Mesenchymal stem cell (in vitro differentiated cells and primary cell): ENCODE data around the gene AGPAT2.
A peak's percentile ranks its signal among the peaks of the same experiment; 100 is the strongest.

Experiments
- DNase-seq: peaks from one replicate; pipeline ENCODE4 v3.0.0-alpha.2; 2013
- H2AFZ ChIP-seq: one replicate; pipeline ENCODE4 v1.6.1; 2013; ENCODE audit warnings: low read depth, mild to moderate bottlenecking, control low read depth, inconsistent platforms, low read length, moderate library complexity
- H2AK5ac ChIP-seq: 2 replicates; pipeline ENCODE4 v1.6.1; 2013; ENCODE audit warnings: low read length, moderate library complexity, mild to moderate bottlenecking, inconsistent platforms; ENCODE audit not compliant: severe bottlenecking
- H2BK120ac ChIP-seq: one replicate; pipeline ENCODE4 v1.6.1; 2013; ENCODE audit warnings: low read depth, mild to moderate bottlenecking, inconsistent platforms, low read length, moderate library complexity
- H2BK12ac ChIP-seq, 2 experiments: one replicate each; pipeline ENCODE4 v1.6.1; 2013; ENCODE audit warnings: inconsistent platforms in 2 of 2, low read length in 2 of 2, mild to moderate bottlenecking in 2 of 2, moderate library complexity in 2 of 2, control low read depth in 1 of 2
- H2BK15ac ChIP-seq: one replicate; pipeline ENCODE4 v1.6.1; 2013; ENCODE audit warnings: mild to moderate bottlenecking, low read depth, inconsistent platforms; ENCODE audit not compliant: poor library complexity, severe bottlenecking
- H2BK5ac ChIP-seq: 2 replicates; pipeline ENCODE4 v1.6.1; 2013; ENCODE audit warnings: low read depth, mild to moderate bottlenecking, low read length, control low read depth, inconsistent platforms; ENCODE audit not compliant: poor library complexity, severe bottlenecking
- H3K14ac ChIP-seq, 2 experiments: one replicate each; pipeline ENCODE4 v1.6.1; 2013; ENCODE audit warnings: inconsistent platforms in 2 of 2, low read length in 2 of 2, control low read depth in 1 of 2, mild to moderate bottlenecking in 1 of 2, moderate library complexity in 1 of 2
- H3K18ac ChIP-seq, 2 experiments: one replicate each; pipeline ENCODE4 v1.6.1; 2013; ENCODE audit warnings: inconsistent platforms in 2 of 2, low read length in 2 of 2, control low read depth in 1 of 2, low read depth in 1 of 2, mild to moderate bottlenecking in 1 of 2
- H3K23ac ChIP-seq, 2 experiments: one replicate each; pipeline ENCODE4 v1.6.1; 2013; ENCODE audit warnings: inconsistent platforms in 2 of 2, low read length in 2 of 2, mild to moderate bottlenecking in 2 of 2, moderate library complexity in 2 of 2, control low read depth in 1 of 2
- H3K27ac ChIP-seq: 2 replicates; pipeline ENCODE4 v1.5.1; 2013; ENCODE audit warnings: mild to moderate bottlenecking, moderate library complexity, low read length, control low read depth, inconsistent platforms; ENCODE audit not compliant: poor library complexity, severe bottlenecking
- H3K27me3 ChIP-seq, 2 experiments: 2 replicates each; pipeline versions ENCODE4 v1.6.1 to v1.7.0; 2013; ENCODE audit warnings: low read length in 2 of 2, mild to moderate bottlenecking in 2 of 2, moderate library complexity in 2 of 2, control low read depth in 1 of 2, inconsistent platforms in 1 of 2; ENCODE audit not compliant: control insufficient read depth in 1 of 2, insufficient read depth in 1 of 2
- H3K36me3 ChIP-seq, 2 experiments: 2 replicates each; pipeline versions ENCODE4 v1.6.1 to v1.7.0; 2013; ENCODE audit warnings: low read length in 2 of 2, control low read depth in 1 of 2, inconsistent platforms in 1 of 2, low read depth in 1 of 2, mild to moderate bottlenecking in 1 of 2; ENCODE audit not compliant: insufficient read depth in 2 of 2, control insufficient read depth in 1 of 2
- H3K4ac ChIP-seq, 2 experiments: one replicate each; pipeline ENCODE4 v1.6.1; 2013; ENCODE audit warnings: inconsistent platforms in 2 of 2, low read length in 2 of 2, mild to moderate bottlenecking in 2 of 2, moderate library complexity in 2 of 2, control low read depth in 1 of 2, low read depth in 1 of 2
- H3K4me1 ChIP-seq: 2 replicates; pipeline ENCODE4 v1.6.1; 2013; ENCODE audit warnings: low read depth, low read length, control low read depth; ENCODE audit not compliant: control insufficient read depth, insufficient read depth
- H3K4me2 ChIP-seq: 2 replicates; pipeline ENCODE4 v1.6.1; 2013; ENCODE audit warnings: low read length, mild to moderate bottlenecking, inconsistent platforms; ENCODE audit not compliant: poor library complexity, severe bottlenecking
- H3K4me3 ChIP-seq, 2 experiments: 2 replicates each; pipeline versions ENCODE4 v1.5.1 to v1.7.0; 2013; ENCODE audit warnings: low read length in 2 of 2, mild to moderate bottlenecking in 2 of 2, control low read depth in 1 of 2, low read depth in 1 of 2; ENCODE audit not compliant: insufficient read depth in 1 of 2
- H3K79me1 ChIP-seq: replicated peaks from 2 replicates; pipeline ENCODE4 v1.6.1; 2013; ENCODE audit warnings: mild to moderate bottlenecking, control low read depth, low read length, inconsistent platforms; ENCODE audit not compliant: poor library complexity, severe bottlenecking
- H3K9ac ChIP-seq: 2 replicates; pipeline ENCODE4 v1.7.0; 2013; ENCODE audit warnings: mild to moderate bottlenecking, low read length, moderate library complexity
- H3K9me3 ChIP-seq: 2 replicates; pipeline ENCODE4 v1.7.0; 2013; ENCODE audit warnings: mild to moderate bottlenecking, low read length; ENCODE audit not compliant: control insufficient read depth
- H4K8ac ChIP-seq: one replicate; pipeline ENCODE4 v1.6.1; 2013; ENCODE audit warnings: inconsistent platforms, mild to moderate bottlenecking, low read length, moderate library complexity
- H4K91ac ChIP-seq: one replicate; pipeline ENCODE4 v1.6.1; 2013; ENCODE audit warnings: mild to moderate bottlenecking, low read length, inconsistent platforms
- WGBS: methylation state at CpG from one replicate; pipeline ENCODE4 v1.1.7; 2013; ENCODE audit warnings: mixed read lengths; 5-methylcytosine and 5-hydroxymethylcytosine counted together

Gene AGPAT2

GRCh38 chr9:136720251-136720897 is 33.1 kb upstream of the AGPAT2 start:
- no peaks in the 10 kb centered on the region for H3K9me3 ChIP-seq
- H2BK5ac ChIP-seq: no peak overlapping the region
- peaks cover 10% of the 10 kb centered on the region for H3K79me1 ChIP-seq
- peak overlapping the region; percentile 29 for H3K9ac ChIP-seq
- H4K8ac ChIP-seq: no peak overlapping the region
- H3K4me3 ChIP-seq: no peak overlapping the region
- H3K18ac ChIP-seq: no peak overlapping the region
- H4K91ac ChIP-seq: no peak overlapping the region
- H2BK120ac ChIP-seq: no peak overlapping the region
- no peak overlapping the region for H2AFZ ChIP-seq
- H3K27me3 ChIP-seq: peaks cover 0 to 10% of the 10 kb centered on the region in 2 experiments
- H3K36me3 ChIP-seq: peaks cover 35 to 48% of the 10 kb centered on the region in 2 experiments
- WGBS: 50% methylated on average over 17 of the region's 20 CpGs
- no peak overlapping the region for H2BK15ac ChIP-seq
- peaks cover 36% of the 10 kb centered on the region for H3K4me1 ChIP-seq
- no peak overlapping the region for H2AK5ac ChIP-seq
- H3K14ac ChIP-seq: no peak overlapping the region
- no peak for DNase-seq
- H3K23ac ChIP-seq: no peak overlapping the region
- no peak overlapping the region for H3K27ac ChIP-seq
- H2BK12ac ChIP-seq: no peak overlapping the region
- no peak overlapping the region for H3K4ac ChIP-seq
- H3K4me2 ChIP-seq: no peak overlapping the region

GRCh38 chr9:136719195-136719880 is 32.1 kb upstream of the AGPAT2 start:
- Histone ChIP-seq H3K9me3 (no peaks in the 10 kb centered on the region), H4K91ac (peak overlapping the region; percentile 30), H3K4me2 (no peak overlapping the region), H3K79me1 (peaks cover 10% of the 10 kb centered on the region), H3K27me3 (peaks cover 0 to 16% of the 10 kb centered on the region in 2 experiments), H3K4ac (no peak overlapping the region), H2BK120ac (no peak overlapping the region), H2BK15ac (no peak overlapping the region), H3K4me3 (no peak overlapping the region), H2AK5ac (no peak overlapping the region), H3K4me1 (peaks cover 34% of the 10 kb centered on the region), H3K36me3 (peaks cover 26 to 43% of the 10 kb centered on the region in 2 experiments), H3K14ac (no peak overlapping the region), H3K18ac (no peak overlapping the region), H3K27ac (no peak overlapping the region), H2BK12ac (no peak overlapping the region), H4K8ac (no peak overlapping the region), H2BK5ac (no peak overlapping the region), H2AFZ (no peak overlapping the region), H3K23ac (no peak overlapping the region), H3K9ac (no peak overlapping the region)
- DNase-seq: no peak
- 87% methylated on average over 24 of the region's 24 CpGs for WGBS

GRCh38 chr9:136718345-136719194 is 31.3 kb upstream of the AGPAT2 start:
- H3K9me3 ChIP-seq: no peaks in the 10 kb centered on the region

GRCh38 chr9:136717399-136717798 is 30.1 kb upstream of the AGPAT2 start:
- H3K18ac ChIP-seq: no peak overlapping the region
- no peak overlapping the region for H2AFZ ChIP-seq
- WGBS: 95% methylated on average over 16 of the region's 16 CpGs
- H2BK5ac ChIP-seq: no peak overlapping the region
- H3K9me3 ChIP-seq: no peaks in the 10 kb centered on the region
- peaks cover 37% of the 10 kb centered on the region for H3K4me1 ChIP-seq
- no peak overlapping the region for H3K4me2 ChIP-seq
- H4K8ac ChIP-seq: no peak overlapping the region
- H3K23ac ChIP-seq: no peak overlapping the region
- no peak for DNase-seq
- no peak overlapping the region for H2AK5ac ChIP-seq
- peaks cover 4 to 32% of the 10 kb centered on the region in 2 experiments for H3K27me3 ChIP-seq
- peaks cover 7 to 25% of the 10 kb centered on the region in 2 experiments for H3K36me3 ChIP-seq
- H3K14ac ChIP-seq: no peak overlapping the region
- no peak overlapping the region for H3K9ac ChIP-seq
- H3K27ac ChIP-seq: no peak overlapping the region
- no peak overlapping the region for H2BK12ac ChIP-seq
- no peak overlapping the region for H3K4me3 ChIP-seq
- no peak overlapping the region for H4K91ac ChIP-seq
- H3K4ac ChIP-seq: no peak overlapping the region
- no peak overlapping the region for H2BK15ac ChIP-seq
- no peak overlapping the region for H2BK120ac ChIP-seq
- H3K79me1 ChIP-seq: peaks cover 6% of the 10 kb centered on the region

More at GRCh38 chr9:136718345-136719194, 31.3 kb upstream of the AGPAT2 start:
- Histone ChIP-seq H3K4me3 (no peak overlapping the region), H3K23ac (no peak overlapping the region), H3K4me1 (peaks cover 38% of the 10 kb centered on the region), H2BK120ac (no peak overlapping the region), H2BK5ac (no peak overlapping the region), H2BK12ac (no peak overlapping the region), H3K36me3 (peaks cover 19 to 37% of the 10 kb centered on the region in 2 experiments), H2BK15ac (no peak overlapping the region), H3K4ac (no peak overlapping the region), H3K27ac (no peak overlapping the region), H3K79me1 (peaks cover 9% of the 10 kb centered on the region), H2AFZ (no peak overlapping the region), H3K27me3 (peaks cover 0 to 23% of the 10 kb centered on the region in 2 experiments), H3K9ac (no peak overlapping the region), H2AK5ac (no peak overlapping the region), H3K4me2 (no peak overlapping the region), H3K18ac (no peak overlapping the region), H4K8ac (no peak overlapping the region), H3K14ac (no peak overlapping the region), H4K91ac (no peak overlapping the region)
- no peak for DNase-seq
- 93% methylated on average over 20 of the region's 20 CpGs for WGBS
